Measurements from ENCODE around the gene POLR3F.

Gene POLR3F

DNA sequence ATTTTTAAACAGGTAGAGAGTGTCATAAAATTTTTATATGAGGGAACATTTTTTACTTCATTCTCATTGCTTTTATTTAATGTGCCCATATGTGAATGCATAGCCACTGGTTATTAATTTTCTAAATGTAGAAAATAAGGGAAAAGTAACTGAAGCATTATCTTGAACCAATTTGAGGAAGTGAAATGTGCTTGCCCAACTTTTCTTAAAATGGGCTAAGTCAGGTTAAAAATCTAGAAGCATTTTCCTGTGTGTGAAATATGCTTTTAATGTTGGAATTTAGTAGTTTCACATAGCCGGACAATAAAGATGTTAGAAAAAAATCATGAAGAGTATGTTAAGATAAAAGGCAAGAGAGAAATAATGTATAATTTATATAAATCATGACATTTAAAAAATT, 44.4 kb downstream of the POLR3F start:
- TF ChIP-seq, protein P1, sequence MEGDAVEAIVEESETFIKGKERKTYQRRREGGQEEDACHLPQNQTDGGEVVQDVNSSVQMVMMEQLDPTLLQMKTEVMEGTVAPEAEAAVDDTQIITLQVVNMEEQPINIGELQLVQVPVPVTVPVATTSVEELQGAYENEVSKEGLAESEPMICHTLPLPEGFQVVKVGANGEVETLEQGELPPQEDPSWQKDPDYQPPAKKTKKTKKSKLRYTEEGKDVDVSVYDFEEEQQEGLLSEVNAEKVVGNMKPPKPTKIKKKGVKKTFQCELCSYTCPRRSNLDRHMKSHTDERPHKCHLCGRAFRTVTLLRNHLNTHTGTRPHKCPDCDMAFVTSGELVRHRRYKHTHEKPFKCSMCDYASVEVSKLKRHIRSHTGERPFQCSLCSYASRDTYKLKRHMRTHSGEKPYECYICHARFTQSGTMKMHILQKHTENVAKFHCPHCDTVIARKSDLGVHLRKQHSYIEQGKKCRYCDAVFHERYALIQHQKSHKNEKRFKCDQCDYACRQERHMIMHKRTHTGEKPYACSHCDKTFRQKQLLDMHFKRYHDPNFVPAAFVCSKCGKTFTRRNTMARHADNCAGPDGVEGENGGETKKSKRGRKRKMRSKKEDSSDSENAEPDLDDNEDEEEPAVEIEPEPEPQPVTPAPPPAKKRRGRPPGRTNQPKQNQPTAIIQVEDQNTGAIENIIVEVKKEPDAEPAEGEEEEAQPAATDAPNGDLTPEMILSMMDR (IDR thresholded peaks at IDR 0.05), result no peak

DNA sequence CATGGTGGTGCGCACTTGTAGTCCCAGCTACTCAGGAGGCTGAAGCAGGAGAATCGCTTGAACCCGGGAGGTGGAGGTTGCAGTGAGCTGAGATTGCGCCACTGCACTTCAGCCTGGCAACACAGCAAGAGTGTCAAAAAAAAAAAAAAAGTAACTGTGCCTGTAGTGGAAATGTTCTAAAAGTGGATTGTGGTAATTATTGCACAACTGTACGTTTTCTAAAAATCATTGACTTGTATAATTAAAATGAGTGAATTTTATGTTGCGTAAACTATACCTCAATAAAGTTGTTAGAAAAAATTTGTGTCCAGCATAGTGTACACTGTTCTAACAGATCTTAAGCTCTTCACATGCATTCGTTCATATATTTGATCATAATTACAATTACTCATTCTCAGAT, 46.0 kb downstream of the POLR3F start:
- TF ChIP-seq, protein P1 (IDR thresholded peaks at IDR 0.05), result no peak

DNA sequence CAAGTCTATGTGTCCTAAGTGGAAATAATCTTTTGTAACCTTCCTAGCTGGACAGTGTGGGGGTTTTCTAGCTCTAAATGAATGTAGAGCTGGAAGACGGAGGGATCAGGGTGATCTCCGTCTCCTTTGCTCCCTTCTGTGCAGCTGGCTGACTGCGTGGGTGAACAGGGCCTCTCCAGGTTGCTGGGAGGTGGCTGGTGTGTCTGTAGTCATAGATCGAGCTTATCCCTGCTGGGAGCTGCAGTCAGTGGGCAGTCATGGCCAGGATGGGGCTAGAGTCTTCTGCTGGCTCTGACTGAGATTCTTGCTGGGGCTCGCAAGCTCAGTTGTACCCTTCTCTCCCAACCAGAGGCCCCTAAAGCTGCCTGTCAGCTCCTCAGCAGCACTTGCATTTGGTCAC, 46.9 kb downstream of the POLR3F start:
- TF ChIP-seq, protein P1 (IDR thresholded peaks at IDR 0.05), result no peak

DNA sequence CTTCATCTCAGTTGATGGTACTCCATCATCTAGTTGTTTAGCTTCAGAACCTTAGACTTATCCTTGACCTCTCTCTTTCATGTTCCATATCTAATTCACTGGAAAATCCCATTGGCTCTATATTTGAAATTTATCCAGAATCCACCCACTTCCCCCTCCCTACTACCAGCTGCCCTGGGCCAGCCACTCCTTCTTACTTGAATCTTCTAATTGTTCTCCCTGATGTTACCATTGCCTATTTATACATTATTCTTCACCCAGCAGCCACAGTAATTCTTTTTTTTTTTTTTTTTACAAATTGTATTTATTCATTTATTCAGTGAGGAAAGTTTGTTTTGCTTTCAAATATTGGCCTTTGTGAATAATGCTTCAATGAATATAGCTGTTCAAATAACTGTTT, 48.8 kb downstream of the POLR3F start:
- TF ChIP-seq, protein P1 (IDR thresholded peaks at IDR 0.05), result no peak

DNA sequence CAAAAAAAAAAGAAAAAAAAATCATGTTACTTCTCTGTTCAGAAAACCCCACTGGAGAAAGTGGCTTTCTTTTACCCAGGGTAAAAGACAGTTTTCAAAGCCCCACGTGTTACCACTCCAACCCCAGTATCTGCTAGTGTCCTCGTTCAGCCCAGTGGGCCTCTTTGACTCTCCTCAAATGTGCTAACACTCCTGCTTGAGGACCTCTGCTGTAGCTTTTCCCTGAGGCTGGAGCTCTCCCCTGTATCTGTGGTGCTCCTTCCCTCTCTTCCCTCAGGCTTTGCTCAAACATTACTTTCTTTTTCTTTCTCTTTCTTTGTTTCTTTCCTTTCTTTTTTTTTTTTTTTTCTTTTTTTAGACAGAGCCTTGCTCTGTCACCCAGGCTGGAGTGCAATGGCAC, 55.9 kb downstream of the POLR3F start:
- TF ChIP-seq, protein P1 (IDR thresholded peaks at IDR 0.05), result no peak

DNA sequence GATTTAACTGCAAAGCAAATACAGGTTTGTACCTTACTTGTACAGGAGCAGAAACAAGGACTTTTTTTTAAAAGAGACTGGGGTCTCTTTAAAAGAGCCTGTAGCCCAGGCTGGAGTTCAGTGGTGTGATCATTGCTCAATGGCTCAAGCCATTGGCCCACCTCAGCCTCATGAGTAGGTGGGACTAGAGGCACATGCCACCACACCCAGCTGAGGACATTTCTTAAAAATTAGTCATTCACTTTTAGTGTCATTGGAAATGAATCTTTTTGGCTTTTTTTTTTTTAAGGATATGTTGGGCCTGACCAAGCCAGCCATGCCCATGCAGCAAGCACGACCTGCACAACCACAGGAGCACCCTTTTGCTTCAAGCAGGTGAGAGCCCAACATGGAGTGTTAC, 57.5 kb downstream of the POLR3F start:
- TF ChIP-seq, protein P1 (IDR thresholded peaks at IDR 0.05), result no peak

DNA sequence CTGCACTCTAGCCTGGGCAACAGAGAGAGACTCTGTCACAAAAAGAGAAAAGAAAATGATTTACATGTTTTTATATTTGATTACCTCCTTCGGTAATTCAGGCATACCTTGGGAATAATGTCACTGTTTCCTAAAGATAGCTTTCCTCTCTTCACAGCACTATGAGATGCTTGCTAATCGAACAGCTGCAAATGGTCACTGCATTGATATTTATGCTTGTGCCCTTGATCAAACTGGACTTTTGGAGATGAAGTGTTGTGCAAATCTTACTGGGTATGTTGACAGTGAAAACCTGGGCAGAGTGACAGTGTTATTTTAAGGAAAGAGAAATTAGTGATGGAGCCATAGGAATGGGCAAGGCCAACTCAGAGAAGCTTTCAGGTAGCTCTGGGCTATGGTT, 60.1 kb downstream of the POLR3F start:
- TF ChIP-seq, protein P1 (IDR thresholded peaks at IDR 0.05), result no peak

DNA sequence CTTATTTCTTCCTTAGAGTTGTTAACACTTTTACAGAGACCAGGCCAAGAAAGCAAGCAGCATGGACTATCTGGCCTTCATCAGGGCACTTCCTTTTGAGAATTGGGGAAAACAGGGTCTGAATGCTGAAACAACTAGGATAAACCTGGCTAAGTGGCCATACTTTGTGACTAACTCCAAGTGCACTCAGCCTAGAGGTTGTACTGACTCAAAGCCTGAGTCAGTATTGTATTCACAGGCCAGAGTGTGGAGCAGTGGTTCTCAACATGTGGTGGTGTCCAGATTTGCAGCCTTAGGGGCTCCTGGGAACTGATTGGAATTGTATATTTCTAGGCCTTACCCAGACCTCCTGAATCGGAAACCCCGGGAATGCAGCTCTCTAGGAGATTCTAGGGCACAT, 60.6 kb downstream of the POLR3F start:
- TF ChIP-seq, protein P1 (IDR thresholded peaks at IDR 0.05), result no peak

Measured in LNCAP (cell line).